PC-3 (cell line): ENCODE results near the gene VANGL2. TPM values are rescaled to one million over a fixed set of nuclear protein-coding genes. Genes with fewer than 3 reads are reported as not detected.

Source experiments
- total RNA-seq: library from RNA; depleted of rRNA; stranded (reverse); fragments of >200 nt; gene quantifications from 2 replicates; pipeline ENCODE4 v1.2.3, GENCODE V29; 2014; rRNA removed

VANGL2 gene
- total RNA-seq, 1 experiment from 2014 or later, result 0.44 TPM

Other genes starting within 250 kb of the VANGL2 start
- 0.04 TPM in 1 of 2 replicates, not detected in the other for gene ATP1A4, start 249.0 kb upstream of the VANGL2 start, total RNA-seq
- 0.12 TPM in 1 of 2 replicates, not detected in the other for gene CASQ1, start 210.0 kb upstream of the VANGL2 start, total RNA-seq
- 90.3 and 128 TPM in 2 replicates for gene PEA15, start 195.2 kb upstream of the VANGL2 start, total RNA-seq
- gene DCAF8, start 138.0 kb upstream of the VANGL2 start, total RNA-seq, result 122 and 139 TPM in 2 replicates
- 63.2 and 65.4 TPM in 2 replicates for gene PEX19, start 115.4 kb upstream of the VANGL2 start, total RNA-seq
- 141 and 142 TPM in 2 replicates for gene COPA, start 57.3 kb upstream of the VANGL2 start, total RNA-seq
- 48.2 and 49.6 TPM in 2 replicates for gene NCSTN, start 57.2 kb upstream of the VANGL2 start, total RNA-seq
- not detected in 2 replicates for gene NHLH1, start 33.5 kb upstream of the VANGL2 start, total RNA-seq
- gene SLAMF6, start 122.7 kb downstream of the VANGL2 start, total RNA-seq, result not detected in 2 replicates
- gene CD84, start 178.9 kb downstream of the VANGL2 start, total RNA-seq, result not detected in 2 replicates
- gene SLAMF1, start 246.5 kb downstream of the VANGL2 start, total RNA-seq, result not detected in 2 replicates